HepG2 (cell line): ENCODE results near the gene PPM1H. TPM values are rescaled to one million over a fixed set of nuclear protein-coding genes. Genes with fewer than 3 reads are reported as not detected.

Experiments used
- ATAC-seq: fragments of 200-7000 bp; cut with Tn5 transposase; 3 replicates; pipeline ENCODE4 v1.9.1; 2020; ENCODE audit warnings: mild to moderate bottlenecking, moderate library complexity
- BruUV-seq: library from RNA; stranded (reverse); fragments of 400-500 nt; replicated peaks from 2 replicates; lab custom pipeline; 2021; lab: Mats Ljungman, UMichigan
- CTCF ChIA-PET: fragments of 300-600 bp; formaldehyde crosslinking; extraction: SDS; loops from one replicate; lab custom pipeline; 2021; ENCODE audit warnings: low total read pairs, inconsistent platforms, low intra/inter-chr PET ratio; lab: Yijun Ruan, JAX
- POLR2A ChIA-PET: fragments of 350-600 bp; sonication (Branson Sonifier 250); formaldehyde crosslinking; loops from one replicate; lab custom pipeline; 2020; ENCODE audit warnings: antibody characterized with exemption, inconsistent platforms; lab: Yijun Ruan, JAX
- DNase-seq: peaks from one replicate; pipeline ENCODE4 v3.0.0-alpha.2; 2015; ENCODE audit warnings: low spot score
- FAIRE-seq: peaks from 3 replicates; lab custom pipeline; 2011; peaks lifted over from hg19 to GRCh38; lab: Jason Lieb, UNC
- H2AFZ ChIP-seq: one replicate; pipeline ENCODE4 v1.6.1; 2011; ENCODE audit warnings: low read length, inconsistent platforms
- H3K27ac ChIP-seq: fragments of 300-600 bp; 3 replicates; pipeline ENCODE4 v1.8.0; 2011; ENCODE audit warnings: mixed run types, mild to moderate bottlenecking, mixed read lengths, low read length, inconsistent platforms; ENCODE audit not compliant: insufficient read depth; ENCODE audit errors: extremely low read length
- H3K27me3 ChIP-seq, 2 experiments: fragments of 200-600 bp in 1 of 2; 2 replicates in 1 of 2; 3 replicates in 1 of 2; pipeline versions ENCODE4 v1.6.0 to v1.8.0; 2011; ENCODE audit warnings: low read length in 2 of 2, mild to moderate bottlenecking in 2 of 2, moderate library complexity in 2 of 2, inconsistent platforms in 1 of 2; ENCODE audit not compliant: insufficient read depth in 2 of 2, control insufficient read depth in 1 of 2
- H3K36me3 ChIP-seq, 2 experiments: fragments of 200-600 bp in 1 of 2; replicated peaks in 1 of 2; 2 replicates in 1 of 2; 3 replicates in 1 of 2; pipeline versions ENCODE4 v1.5.1 to v1.8.0; 2011; ENCODE audit warnings: low read length in 2 of 2, inconsistent platforms in 1 of 2; ENCODE audit not compliant: insufficient read depth in 2 of 2, control insufficient read depth in 1 of 2
- H3K4me1 ChIP-seq: 2 replicates; pipeline ENCODE4 v1.5.1; 2012; ENCODE audit warnings: low read length, inconsistent platforms; ENCODE audit not compliant: insufficient read depth
- H3K4me2 ChIP-seq: 2 replicates; pipeline ENCODE4 v1.6.0; 2011; ENCODE audit warnings: low read depth, low read length, inconsistent platforms
- H3K4me3 ChIP-seq, 3 experiments: fragments of 200-600 bp in 1 of 3; sonication (generic), shearing (Covaris generic) in 1 of 3; replicated peaks in 1 of 3; 2 replicates each; pipeline ENCODE4 v1.5.1; 2011 to 2016; ENCODE audit warnings: low read length in 3 of 3, inconsistent platforms in 2 of 3, low read depth in 2 of 3, mild to moderate bottlenecking in 2 of 3, control low read depth in 1 of 3, mixed read lengths in 1 of 3; ENCODE audit not compliant: insufficient read depth in 1 of 3
- H3K79me2 ChIP-seq: one replicate; pipeline ENCODE4 v1.6.1; 2011; ENCODE audit warnings: low read length, inconsistent platforms; ENCODE audit not compliant: insufficient read depth
- H3K9ac ChIP-seq: 2 replicates; pipeline ENCODE4 v1.6.0; 2011; ENCODE audit warnings: mild to moderate bottlenecking, low read depth, low read length, inconsistent platforms; ENCODE audit not compliant: insufficient read depth
- H3K9me3 ChIP-seq: 2 replicates; pipeline ENCODE4 v1.5.1; 2012; ENCODE audit warnings: mild to moderate bottlenecking, low read length
- H4K20me1 ChIP-seq: 2 replicates; pipeline ENCODE4 v1.6.0; 2011; ENCODE audit warnings: inconsistent platforms, mild to moderate bottlenecking, low read length, moderate library complexity; ENCODE audit not compliant: insufficient read depth
- ISL2 ChIP-seq: sonication (generic); formaldehyde crosslinking; IDR thresholded peaks from 2 replicates; pipeline ENCODE4 v1.5.0; 2020; ENCODE audit warnings: missing genetic modification reagents
- NCOA1 ChIP-seq: sonication (generic); formaldehyde crosslinking; IDR thresholded peaks from 2 replicates; pipeline ENCODE4 v1.9.0; 2021; ENCODE audit warnings: missing genetic modification reagents
- NFRKB ChIP-seq: fragments of 450-650 bp; IDR thresholded peaks from 2 replicates; pipeline ENCODE4 v1.6.1; 2017
- WGBS: methylation state at CpG from one replicate; pipeline ENCODE4 v1.1.6; 2017; ENCODE audit warnings: low lambda C conversion rate; 5-methylcytosine and 5-hydroxymethylcytosine counted together
- in situ Hi-C: cut with HindIII; loops from 2 replicates; pipeline ENCODE4 v1.10.0; 2017; ENCODE audit warnings: low pct_unique_long_range_greater_than_20kb; ENCODE audit not compliant: extremely low pct_ligation_motif_present
- intact Hi-C: fragments of 100-400 bp; cut with micrococcal nuclease; formaldehyde crosslinking; loops from one replicate; pipeline ENCODE4 v1.10.0; 2022; ENCODE audit not compliant: unreplicated experiment
- polyA plus RNA-seq, 8 experiments: library from polyadenylated mRNA; depleted of rRNA in 3 of 8; stranded (reverse) in 7 of 8; unstranded in 1 of 8; fragments of >200 nt; fragmentation: Illumina TruSeq in 4 of 8; extraction: Trizol in 4 of 8; gene quantifications; 2 replicates each; pipeline versions ENCODE4 v1.2.1 to v1.2.3, GENCODE V29; 2011 to 2016; ENCODE audit warnings: low read depth in 4 of 8, missing spikeins in 1 of 8, mixed read lengths in 1 of 8; ENCODE audit not compliant: insufficient read depth in 1 of 8
- total RNA-seq, 5 experiments: library from RNA; depleted of rRNA; stranded (reverse); fragments of >200 nt; fragmentation: Illumina TruSeq; extraction: Trizol; gene quantifications; 2 replicates each; pipeline ENCODE4 v1.2.3, GENCODE V29; 2016; ENCODE audit warnings: low read depth in 1 of 5
- TF ChIP-seq, protein P1 (sequence below): sonication (generic); formaldehyde crosslinking; IDR thresholded peaks from 2 replicates; pipeline ENCODE4 v1.8.0; 2022; ENCODE audit warnings: missing genetic modification reagents, mild to moderate bottlenecking, inconsistent platforms, borderline replicate concordance
- TF ChIP-seq, protein P2 (sequence below): sonication (generic); formaldehyde crosslinking; conservative IDR thresholded peaks from 2 replicates; pipeline ENCODE4 v1.4.0; 2020; ENCODE audit warnings: missing genetic modification reagents
- TF ChIP-seq, protein P3 (sequence below): sonication (generic); formaldehyde crosslinking; IDR thresholded peaks from 2 replicates; pipeline ENCODE4 v1.9.0; 2021; ENCODE audit warnings: missing genetic modification reagents, mild to moderate bottlenecking, borderline replicate concordance

PPM1H gene
- total and polyA plus RNA-seq, 2 of the 13 experiments (the other 11 are each of a cell fraction or from before 2014, with no cell fraction given): 29.1 to 38.1 TPM

DNA sequence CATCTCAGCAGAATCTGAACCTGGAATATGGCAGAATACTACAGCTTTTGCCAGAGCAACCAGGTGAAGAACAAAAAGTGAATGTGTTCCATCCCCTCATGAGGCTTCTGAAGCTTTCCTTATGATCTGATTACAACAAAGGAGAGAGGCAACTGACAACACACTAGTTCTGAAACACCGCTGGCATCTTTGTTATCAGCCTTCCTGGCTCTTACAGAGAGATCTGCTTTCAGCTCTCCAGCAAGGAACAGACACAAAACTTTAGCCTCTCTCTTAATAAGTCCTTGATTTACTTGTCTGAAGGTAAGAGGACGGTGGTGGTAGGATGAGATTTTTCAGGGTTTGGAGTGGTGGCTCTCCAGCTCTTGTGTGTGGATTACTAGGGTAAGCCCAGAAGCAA, 227.0 kb downstream of the PPM1H start:
- CTCF ChIA-PET: no interaction called here
- Histone ChIP-seq H2AFZ (no peak overlapping the region), H3K4me1 (no peaks in the 10 kb centered on the region), H3K9ac (no peak overlapping the region), H3K36me3 (peaks cover 21 to 68% of the 10 kb centered on the region in 2 experiments), H3K4me2 (no peak overlapping the region), H4K20me1 (no peaks in the 10 kb centered on the region), H3K9me3 (no peaks in the 10 kb centered on the region), H3K27me3 (no peaks in the 10 kb centered on the region), H3K4me3 (no peak overlapping the region), H3K79me2 (no peaks in the 10 kb centered on the region), H3K27ac (no peak overlapping the region)
- WGBS: 100% methylated on average over 2 of the region's 2 CpGs
- ATAC-seq (no peak), FAIRE-seq (no peak), DNase-seq (no peak)
- POLR2A ChIA-PET: no interaction called here
- BruUV-seq: no TSS peak
- in situ Hi-C loops (no loop called here), intact Hi-C loops (no loop called here)
- TF ChIP-seq, protein P1, sequence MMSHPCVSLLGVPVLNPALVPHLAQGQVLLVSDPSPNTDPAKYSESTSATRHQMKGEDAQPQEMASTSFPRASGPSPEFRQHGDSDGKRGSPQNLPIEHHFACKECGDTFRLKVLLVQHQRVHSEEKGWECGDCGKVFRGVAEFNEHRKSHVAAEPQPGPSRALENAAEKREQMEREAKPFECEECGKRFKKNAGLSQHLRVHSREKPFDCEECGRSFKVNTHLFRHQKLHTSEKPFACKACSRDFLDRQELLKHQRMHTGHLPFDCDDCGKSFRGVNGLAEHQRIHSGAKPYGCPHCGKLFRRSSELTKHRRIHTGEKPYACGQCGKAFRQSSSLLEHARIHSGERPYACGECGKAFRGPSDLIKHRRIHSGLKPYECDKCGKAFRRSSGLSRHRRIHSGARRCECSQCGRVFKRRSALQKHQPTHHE: no peak
- no peak for TF ChIP-seq NCOA1
- TF ChIP-seq, protein P2, sequence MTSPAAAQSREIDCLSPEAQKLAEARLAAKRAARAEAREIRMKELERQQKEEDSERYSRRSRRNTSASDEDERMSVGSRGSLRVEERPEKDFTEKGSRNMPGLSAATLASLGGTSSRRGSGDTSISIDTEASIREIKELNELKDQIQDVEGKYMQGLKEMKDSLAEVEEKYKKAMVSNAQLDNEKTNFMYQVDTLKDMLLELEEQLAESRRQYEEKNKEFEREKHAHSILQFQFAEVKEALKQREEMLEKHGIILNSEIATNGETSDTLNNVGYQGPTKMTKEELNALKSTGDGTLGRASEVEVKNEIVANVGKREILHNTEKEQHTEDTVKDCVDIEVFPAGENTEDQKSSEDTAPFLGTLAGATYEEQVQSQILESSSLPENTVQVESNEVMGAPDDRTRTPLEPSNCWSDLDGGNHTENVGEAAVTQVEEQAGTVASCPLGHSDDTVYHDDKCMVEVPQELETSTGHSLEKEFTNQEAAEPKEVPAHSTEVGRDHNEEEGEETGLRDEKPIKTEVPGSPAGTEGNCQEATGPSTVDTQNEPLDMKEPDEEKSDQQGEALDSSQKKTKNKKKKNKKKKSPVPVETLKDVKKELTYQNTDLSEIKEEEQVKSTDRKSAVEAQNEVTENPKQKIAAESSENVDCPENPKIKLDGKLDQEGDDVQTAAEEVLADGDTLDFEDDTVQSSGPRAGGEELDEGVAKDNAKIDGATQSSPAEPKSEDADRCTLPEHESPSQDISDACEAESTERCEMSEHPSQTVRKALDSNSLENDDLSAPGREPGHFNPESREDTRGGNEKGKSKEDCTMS (CRISPR knock-in tag): no peak
- TF ChIP-seq, protein P3, sequence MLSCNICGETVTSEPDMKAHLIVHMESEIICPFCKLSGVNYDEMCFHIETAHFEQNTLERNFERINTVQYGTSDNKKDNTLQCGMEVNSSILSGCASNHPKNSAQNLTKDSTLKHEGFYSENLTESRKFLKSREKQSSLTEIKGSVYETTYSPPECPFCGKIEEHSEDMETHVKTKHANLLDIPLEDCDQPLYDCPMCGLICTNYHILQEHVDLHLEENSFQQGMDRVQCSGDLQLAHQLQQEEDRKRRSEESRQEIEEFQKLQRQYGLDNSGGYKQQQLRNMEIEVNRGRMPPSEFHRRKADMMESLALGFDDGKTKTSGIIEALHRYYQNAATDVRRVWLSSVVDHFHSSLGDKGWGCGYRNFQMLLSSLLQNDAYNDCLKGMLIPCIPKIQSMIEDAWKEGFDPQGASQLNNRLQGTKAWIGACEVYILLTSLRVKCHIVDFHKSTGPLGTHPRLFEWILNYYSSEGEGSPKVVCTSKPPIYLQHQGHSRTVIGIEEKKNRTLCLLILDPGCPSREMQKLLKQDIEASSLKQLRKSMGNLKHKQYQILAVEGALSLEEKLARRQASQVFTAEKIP (CRISPR knock-in tag): no peak
- TF ChIP-seq NFRKB: no peak
- no peak for TF ChIP-seq ISL2 (CRISPR knock-in tag)
